Fibroblast of lung (primary cell): ENCODE measurements around the gene KIAA1328. TPM values are rescaled to one million over a fixed set of nuclear protein-coding genes. Genes with fewer than 3 reads are reported as not detected.

Experiments
- DNase-seq, 2 donors: peaks; one replicate each; pipeline versions ENCODE4 v3.0.0 to v3.0.0-alpha.2; 2010; ENCODE audit warnings: low read depth in 2 of 2
- H2AFZ ChIP-seq: 2 replicates; pipeline ENCODE4 v1.5.1; 2012; ENCODE audit warnings: low read length, control low read depth, inconsistent platforms
- H3K27ac ChIP-seq: 2 replicates; pipeline ENCODE4 v1.5.1; 2011; ENCODE audit warnings: low read length, control low read depth; ENCODE audit not compliant: insufficient read depth
- H3K27me3 ChIP-seq: 2 replicates; pipeline ENCODE4 v1.5.1; 2011; ENCODE audit warnings: mild to moderate bottlenecking, low read length; ENCODE audit not compliant: control insufficient read depth, insufficient read depth
- H3K36me3 ChIP-seq: 2 replicates; pipeline ENCODE4 v1.5.1; 2011; ENCODE audit warnings: low read length; ENCODE audit not compliant: control insufficient read depth, insufficient read depth
- H3K4me1 ChIP-seq: 2 replicates; pipeline ENCODE4 v1.5.1; 2011; ENCODE audit warnings: low read length; ENCODE audit not compliant: control insufficient read depth, insufficient read depth; ENCODE audit errors: extremely low read depth
- H3K4me2 ChIP-seq: 2 replicates; pipeline ENCODE4 v1.5.1; 2011; ENCODE audit warnings: low read length, control low read depth; ENCODE audit not compliant: insufficient read depth; ENCODE audit errors: extremely low read depth
- H3K4me3 ChIP-seq, 4 experiments: fragments of 200-600 bp in 1 of 4; sonication (generic) in 1 of 4; replicated peaks in 1 of 4; 2 replicates each; pipeline ENCODE4 v1.5.1; 2011 to 2016; ENCODE audit warnings: low read length in 4 of 4, low read depth in 3 of 4, mild to moderate bottlenecking in 3 of 4, control low read depth in 2 of 4, inconsistent platforms in 1 of 4, mixed read lengths in 1 of 4; ENCODE audit not compliant: insufficient read depth in 1 of 4; ENCODE audit errors: control extremely low read depth in 1 of 4
- H3K79me2 ChIP-seq: 2 replicates; pipeline ENCODE4 v1.5.1; 2012; ENCODE audit warnings: mild to moderate bottlenecking, low read length, inconsistent platforms; ENCODE audit not compliant: control insufficient read depth, insufficient read depth
- H3K9ac ChIP-seq: 2 replicates; pipeline ENCODE4 v1.5.1; 2011; ENCODE audit warnings: mild to moderate bottlenecking, low read length, control low read depth; ENCODE audit not compliant: insufficient read depth
- H3K9me3 ChIP-seq: 2 replicates; pipeline ENCODE4 v1.5.1; 2012; ENCODE audit warnings: low read depth, low read length; ENCODE audit not compliant: control insufficient read depth, insufficient read depth
- H4K20me1 ChIP-seq: 2 replicates; pipeline ENCODE4 v1.5.1; 2011; ENCODE audit warnings: low read length; ENCODE audit not compliant: control insufficient read depth, insufficient read depth; ENCODE audit errors: extremely low read depth
- EZH2 ChIP-seq: IDR thresholded peaks from 2 replicates; pipeline ENCODE4 v1.5.1; 2012; ENCODE audit warnings: low read length, control low read depth, mild to moderate bottlenecking; ENCODE audit errors: missing control alignments
- polyA plus RNA-seq, 2 donors: library from polyadenylated mRNA; depleted of rRNA in 1 of 2; stranded (reverse) in 1 of 2; unstranded in 1 of 2; fragments of >200 nt; gene quantifications; 2 replicates each; pipeline ENCODE4 v1.2.1, GENCODE V29; 2011 to 2012; ENCODE audit warnings: missing spikeins in 1 of 2
- total RNA-seq: library from RNA; depleted of rRNA; stranded (reverse); fragments of >200 nt; gene quantifications from 2 replicates; pipeline ENCODE4 v1.2.1, GENCODE V29; 2014
- TF ChIP-seq, protein P1 (sequence below), 2 donors: IDR thresholded peaks in 1 of 2; conservative IDR thresholded peaks in 1 of 2; 1 replicate in 1 of 2; 2 replicates in 1 of 2; pipeline ENCODE4 v1.5.1; 2011 to 2012; ENCODE audit warnings: low read length in 2 of 2, control low read depth in 1 of 2, inconsistent platforms in 1 of 2, low read depth in 1 of 2, mild to moderate bottlenecking in 1 of 2

The KIAA1328 gene
- total and polyA plus RNA-seq, 2 donors (not counting 1 experiment from before 2014, with no cell fraction given) = 4.3 to 4.5 TPM

- Histone ChIP-seq H3K9ac (no peak overlapping the region), H2AFZ (no peak overlapping the region), H3K9me3 (no peaks in the 10 kb centered on the region), H3K27ac (no peak overlapping the region), H3K36me3 (no peaks in the 10 kb centered on the region), H3K27me3 (peaks cover 8% of the 10 kb centered on the region), H3K4me3 (no peak overlapping the region), H4K20me1 (no peaks in the 10 kb centered on the region), H3K4me2 (no peak overlapping the region), H3K4me1 (no peaks in the 10 kb centered on the region), H3K79me2 (no peaks in the 10 kb centered on the region)
- peak; percentile 49 to 56 for DNase-seq
- TF ChIP-seq, protein P1, sequence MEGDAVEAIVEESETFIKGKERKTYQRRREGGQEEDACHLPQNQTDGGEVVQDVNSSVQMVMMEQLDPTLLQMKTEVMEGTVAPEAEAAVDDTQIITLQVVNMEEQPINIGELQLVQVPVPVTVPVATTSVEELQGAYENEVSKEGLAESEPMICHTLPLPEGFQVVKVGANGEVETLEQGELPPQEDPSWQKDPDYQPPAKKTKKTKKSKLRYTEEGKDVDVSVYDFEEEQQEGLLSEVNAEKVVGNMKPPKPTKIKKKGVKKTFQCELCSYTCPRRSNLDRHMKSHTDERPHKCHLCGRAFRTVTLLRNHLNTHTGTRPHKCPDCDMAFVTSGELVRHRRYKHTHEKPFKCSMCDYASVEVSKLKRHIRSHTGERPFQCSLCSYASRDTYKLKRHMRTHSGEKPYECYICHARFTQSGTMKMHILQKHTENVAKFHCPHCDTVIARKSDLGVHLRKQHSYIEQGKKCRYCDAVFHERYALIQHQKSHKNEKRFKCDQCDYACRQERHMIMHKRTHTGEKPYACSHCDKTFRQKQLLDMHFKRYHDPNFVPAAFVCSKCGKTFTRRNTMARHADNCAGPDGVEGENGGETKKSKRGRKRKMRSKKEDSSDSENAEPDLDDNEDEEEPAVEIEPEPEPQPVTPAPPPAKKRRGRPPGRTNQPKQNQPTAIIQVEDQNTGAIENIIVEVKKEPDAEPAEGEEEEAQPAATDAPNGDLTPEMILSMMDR (conservative IDR thresholded peaks at IDR 0.05 in 1 of 2, IDR thresholded peaks at IDR 0.05 in 1 of 2; ENCODE audit: low read depth in 1 of 2, low read length in 2 of 2) = no peak
- no peak for TF ChIP-seq EZH2
Observed at GRCh38 chr18:37270038-37270665, 441.2 kb downstream of the KIAA1328 start.

GRCh38 chr18:37270666-37271052, 441.7 kb downstream of the KIAA1328 start:
- no peaks in the 10 kb centered on the region for H3K79me2 ChIP-seq
- no peak overlapping the region for H3K4me2 ChIP-seq
- H3K36me3 ChIP-seq = no peaks in the 10 kb centered on the region
- no peak overlapping the region for H3K27ac ChIP-seq
- H3K9ac ChIP-seq = no peak overlapping the region
- TF ChIP-seq EZH2 = no peak
- TF ChIP-seq, protein P1 (conservative IDR thresholded peaks at IDR 0.05 in 1 of 2, IDR thresholded peaks at IDR 0.05 in 1 of 2; ENCODE audit: low read depth in 1 of 2, low read length in 2 of 2) = no peak
- peaks cover 9% of the 10 kb centered on the region for H3K27me3 ChIP-seq
- no peak for DNase-seq
- no peaks in the 10 kb centered on the region for H3K9me3 ChIP-seq
- H3K4me3 ChIP-seq = no peak overlapping the region
- H3K4me1 ChIP-seq = no peaks in the 10 kb centered on the region
- H4K20me1 ChIP-seq = no peaks in the 10 kb centered on the region
- H2AFZ ChIP-seq = no peak overlapping the region

GRCh38 chr18:37272226-37272625, 443.3 kb downstream of the KIAA1328 start:
- no peak for TF ChIP-seq EZH2
- TF ChIP-seq, protein P1 (conservative IDR thresholded peaks at IDR 0.05 in 1 of 2, IDR thresholded peaks at IDR 0.05 in 1 of 2; ENCODE audit: low read depth in 1 of 2, low read length in 2 of 2) = no peak
- no peak overlapping the region for H2AFZ ChIP-seq
- no peak overlapping the region for H3K27ac ChIP-seq
- no peaks in the 10 kb centered on the region for H3K9me3 ChIP-seq
- H3K27me3 ChIP-seq = peaks cover 11% of the 10 kb centered on the region
- H3K4me1 ChIP-seq = no peaks in the 10 kb centered on the region
- no peaks in the 10 kb centered on the region for H3K79me2 ChIP-seq
- H3K9ac ChIP-seq = no peak overlapping the region
- H3K4me2 ChIP-seq = no peak overlapping the region
- DNase-seq = no peak
- H3K4me3 ChIP-seq = no peak overlapping the region
- H4K20me1 ChIP-seq = no peaks in the 10 kb centered on the region
- no peaks in the 10 kb centered on the region for H3K36me3 ChIP-seq
